H9 (cell line): ENCODE results near the gene MED9. TPM values are rescaled to one million over a fixed set of nuclear protein-coding genes. Genes with fewer than 3 reads are reported as not detected.

Source experiments
- DNase-seq: peaks from one replicate; pipeline ENCODE4 v3.0.0-alpha.2; 2017
- H2AFZ ChIP-seq: one replicate; pipeline ENCODE4 v1.6.1; 2013; ENCODE audit warnings: mild to moderate bottlenecking, low read length, control low read depth, moderate library complexity
- H2AK5ac ChIP-seq: 2 replicates; pipeline ENCODE4 v1.6.1; 2013; ENCODE audit warnings: low read length, control low read depth, mixed read lengths; ENCODE audit not compliant: insufficient read length
- H2BK120ac ChIP-seq: one replicate; pipeline ENCODE4 v1.6.1; 2013; ENCODE audit warnings: low read depth, mild to moderate bottlenecking, low read length, control low read depth, inconsistent platforms; ENCODE audit not compliant: poor library complexity, severe bottlenecking
- H2BK12ac ChIP-seq: 2 replicates; pipeline ENCODE4 v1.6.1; 2013; ENCODE audit warnings: low read length, control low read depth, mixed read lengths, low read depth; ENCODE audit not compliant: insufficient read length
- H2BK15ac ChIP-seq: 2 replicates; pipeline ENCODE4 v1.6.1; 2013; ENCODE audit warnings: low read depth, low read length, control low read depth
- H2BK20ac ChIP-seq: one replicate; pipeline ENCODE4 v1.6.1; 2013; ENCODE audit warnings: low read depth, mild to moderate bottlenecking, low read length, control low read depth, inconsistent platforms; ENCODE audit not compliant: poor library complexity, severe bottlenecking
- H2BK5ac ChIP-seq: 2 replicates; pipeline ENCODE4 v1.6.1; 2013; ENCODE audit warnings: low read length, control low read depth, mixed read lengths; ENCODE audit not compliant: insufficient read length
- H3K14ac ChIP-seq: 2 replicates; pipeline ENCODE4 v1.6.1; 2013; ENCODE audit warnings: low read length, control low read depth; ENCODE audit not compliant: insufficient read depth
- H3K18ac ChIP-seq: 2 replicates; pipeline ENCODE4 v1.6.1; 2013; ENCODE audit warnings: low read depth, mild to moderate bottlenecking, mixed read lengths, low read length, control low read depth; ENCODE audit not compliant: insufficient read length
- H3K23ac ChIP-seq: 2 replicates; pipeline ENCODE4 v1.6.1; 2013; ENCODE audit warnings: low read length, control low read depth, mixed read lengths, low read depth; ENCODE audit not compliant: insufficient read length
- H3K23me2 ChIP-seq: 2 replicates; pipeline ENCODE4 v1.6.1; 2013; ENCODE audit warnings: low read depth, mild to moderate bottlenecking, mixed read lengths, low read length, control low read depth; ENCODE audit not compliant: insufficient read length, poor library complexity, severe bottlenecking
- H3K27ac ChIP-seq: 2 replicates; pipeline ENCODE4 v1.5.1; 2013; ENCODE audit warnings: low read length, control low read depth, mixed read lengths, low read depth; ENCODE audit not compliant: insufficient read length
- H3K27me3 ChIP-seq: 2 replicates; pipeline ENCODE4 v1.6.1; 2013; ENCODE audit warnings: low read length, control low read depth, inconsistent platforms; ENCODE audit not compliant: insufficient read depth
- H3K4ac ChIP-seq: 2 replicates; pipeline ENCODE4 v1.6.1; 2013; ENCODE audit warnings: low read depth, mild to moderate bottlenecking, control low read depth, inconsistent platforms, low read length, moderate library complexity
- H3K4me1 ChIP-seq: 2 replicates; pipeline ENCODE4 v1.6.1; 2013; ENCODE audit warnings: low read length, control low read depth, inconsistent platforms; ENCODE audit not compliant: insufficient read depth
- H3K4me2 ChIP-seq: 2 replicates; pipeline ENCODE4 v1.6.1; 2013; ENCODE audit warnings: low read length, control low read depth, mixed read lengths; ENCODE audit not compliant: insufficient read length, insufficient read depth
- H3K56ac ChIP-seq: 2 replicates; pipeline ENCODE4 v1.6.1; 2013; ENCODE audit warnings: low read depth, mild to moderate bottlenecking, mixed read lengths, low read length, control low read depth; ENCODE audit not compliant: insufficient read length
- H3K79me1 ChIP-seq: 2 replicates; pipeline ENCODE4 v1.6.1; 2013; ENCODE audit warnings: low read depth, mild to moderate bottlenecking, moderate library complexity, low read length, control low read depth, inconsistent platforms; ENCODE audit not compliant: insufficient read depth, poor library complexity, severe bottlenecking
- H3K79me2 ChIP-seq: 2 replicates; pipeline ENCODE4 v1.6.1; 2013; ENCODE audit warnings: low read length, control low read depth, inconsistent platforms; ENCODE audit not compliant: insufficient read depth
- H3K9ac ChIP-seq: 2 replicates; pipeline ENCODE4 v1.6.1; 2013; ENCODE audit warnings: low read length, control low read depth, mixed read lengths; ENCODE audit not compliant: insufficient read length; ENCODE audit errors: extremely low read depth
- H3K9me3 ChIP-seq: one replicate; pipeline ENCODE4 v1.6.1; 2013; ENCODE audit warnings: low read depth, low read length, inconsistent platforms; ENCODE audit not compliant: control insufficient read depth
- H3T11ph ChIP-seq: one replicate; pipeline ENCODE4 v1.6.1; 2013; ENCODE audit warnings: mild to moderate bottlenecking, low read length, control low read depth, inconsistent platforms
- H4K20me1 ChIP-seq: one replicate; pipeline ENCODE4 v1.6.1; 2013; ENCODE audit not compliant: control insufficient read depth, insufficient read length, insufficient read depth
- H4K5ac ChIP-seq: 2 replicates; pipeline ENCODE4 v1.6.1; 2013; ENCODE audit warnings: low read depth, mild to moderate bottlenecking, mixed read lengths, low read length, control low read depth; ENCODE audit not compliant: insufficient read length
- H4K8ac ChIP-seq: replicated peaks from 2 replicates; pipeline ENCODE4 v1.6.1; 2013; ENCODE audit warnings: low read length, control low read depth, mixed read lengths, low read depth; ENCODE audit not compliant: insufficient read length
- H4K91ac ChIP-seq: 2 replicates; pipeline ENCODE4 v1.6.1; 2013; ENCODE audit warnings: low read depth, mild to moderate bottlenecking, moderate library complexity, mixed read lengths, low read length, control low read depth; ENCODE audit not compliant: insufficient read length
- H3K27ac Mint-ChIP-seq, 3 experiments: 2 replicates in 2 of 3; 3 replicates in 1 of 3; pipeline ENCODE4 v1.8.0; 2020 to 2021; ENCODE audit warnings: mixed read lengths in 3 of 3, mild to moderate bottlenecking in 1 of 3, moderate library complexity in 1 of 3
- H3K27me3 Mint-ChIP-seq: 2 replicates; pipeline ENCODE4 v1.8.0; 2021; ENCODE audit warnings: low read depth, mild to moderate bottlenecking, moderate library complexity, mixed read lengths
- H3K36me3 Mint-ChIP-seq, 3 experiments: 2 replicates in 2 of 3; 3 replicates in 1 of 3; pipeline ENCODE4 v1.8.0; 2020 to 2021; ENCODE audit warnings: low read depth in 3 of 3, mixed read lengths in 3 of 3; ENCODE audit not compliant: insufficient read depth in 1 of 3
- H3K4me1 Mint-ChIP-seq, 2 experiments: 2 replicates each; pipeline ENCODE4 v1.8.0; 2020; ENCODE audit warnings: mixed read lengths in 2 of 2
- H3K4me3 Mint-ChIP-seq, 2 experiments: 2 replicates in 1 of 2; 3 replicates in 1 of 2; pipeline ENCODE4 v1.8.0; 2020 to 2021; ENCODE audit warnings: mild to moderate bottlenecking in 2 of 2, mixed read lengths in 2 of 2, moderate library complexity in 1 of 2
- H3K9me3 Mint-ChIP-seq, 2 experiments: 2 replicates in 1 of 2; 3 replicates in 1 of 2; pipeline ENCODE4 v1.8.0; 2020; ENCODE audit warnings: mild to moderate bottlenecking in 2 of 2, mixed read lengths in 2 of 2, moderate library complexity in 1 of 2
- WGBS: extraction: QIAGEN DNeasy Blood & Tissue Kit; methylation state at CpG from one replicate; pipeline ENCODE4 v1.1.7; 2013; ENCODE audit warnings: missing lambda C conversion rate, low lambda C conversion rate, mixed read lengths; ENCODE audit not compliant: insufficient read length; ENCODE audit errors: extremely low coverage; 5-methylcytosine and 5-hydroxymethylcytosine counted together
- total RNA-seq: library from RNA; stranded (reverse); gene quantifications from 2 replicates; pipeline ENCODE4 v1.2.1, GENCODE V29; 2021
- TF ChIP-seq, protein P1 (sequence below): fragments of 200-600 bp; sonication (generic); conservative IDR thresholded peaks from 3 replicates; pipeline ENCODE4 v1.8.0; 2021; ENCODE audit warnings: antibody characterized with exemption, mild to moderate bottlenecking

MED9 gene
- total RNA-seq, 1 experiment from 2014 or later: 20.0 TPM

- Histone ChIP-seq H3K23ac (no peak overlapping the region), H3K9me3 (no peaks in the 10 kb centered on the region), H4K20me1 (no peaks in the 10 kb centered on the region), H2BK12ac (no peak overlapping the region), H3K14ac (no peak overlapping the region), H4K5ac (no peak overlapping the region), H2AFZ (no peak overlapping the region), H2BK15ac (no peak overlapping the region), H2BK120ac (no peak overlapping the region), H3K56ac (no peak overlapping the region), H3K27me3 (no peaks in the 10 kb centered on the region), H3K4me1 (no peaks in the 10 kb centered on the region), H3K79me1 (no peaks in the 10 kb centered on the region), H3K4me2 (no peak overlapping the region), H3K9ac (no peak overlapping the region), H3K27ac (no peak overlapping the region), H3T11ph (no peak overlapping the region), H2BK20ac (no peak overlapping the region), H2BK5ac (no peak overlapping the region), H3K4ac (no peak overlapping the region), H4K8ac (no peak overlapping the region), H4K91ac (no peak overlapping the region), H3K79me2 (no peaks in the 10 kb centered on the region), H3K18ac (no peak overlapping the region), H3K23me2 (no peaks in the 10 kb centered on the region), H2AK5ac (no peak overlapping the region)
- Mint-ChIP-seq H3K9me3 (no peaks in the 10 kb centered on the region; a peak in 1 of 5 replicates), H3K4me3 (no peak overlapping the region), H3K36me3 (no peaks in the 10 kb centered on the region), H3K27me3 (peaks cover 26% of the 10 kb centered on the region), H3K27ac (no peak overlapping the region; a peak in 1 of 7 replicates), H3K4me1 (no peaks in the 10 kb centered on the region)
- DNase-seq: peak; percentile 17
- WGBS: no CpG with 5 or more reads among the region's 9 CpGs
- TF ChIP-seq, protein P1, sequence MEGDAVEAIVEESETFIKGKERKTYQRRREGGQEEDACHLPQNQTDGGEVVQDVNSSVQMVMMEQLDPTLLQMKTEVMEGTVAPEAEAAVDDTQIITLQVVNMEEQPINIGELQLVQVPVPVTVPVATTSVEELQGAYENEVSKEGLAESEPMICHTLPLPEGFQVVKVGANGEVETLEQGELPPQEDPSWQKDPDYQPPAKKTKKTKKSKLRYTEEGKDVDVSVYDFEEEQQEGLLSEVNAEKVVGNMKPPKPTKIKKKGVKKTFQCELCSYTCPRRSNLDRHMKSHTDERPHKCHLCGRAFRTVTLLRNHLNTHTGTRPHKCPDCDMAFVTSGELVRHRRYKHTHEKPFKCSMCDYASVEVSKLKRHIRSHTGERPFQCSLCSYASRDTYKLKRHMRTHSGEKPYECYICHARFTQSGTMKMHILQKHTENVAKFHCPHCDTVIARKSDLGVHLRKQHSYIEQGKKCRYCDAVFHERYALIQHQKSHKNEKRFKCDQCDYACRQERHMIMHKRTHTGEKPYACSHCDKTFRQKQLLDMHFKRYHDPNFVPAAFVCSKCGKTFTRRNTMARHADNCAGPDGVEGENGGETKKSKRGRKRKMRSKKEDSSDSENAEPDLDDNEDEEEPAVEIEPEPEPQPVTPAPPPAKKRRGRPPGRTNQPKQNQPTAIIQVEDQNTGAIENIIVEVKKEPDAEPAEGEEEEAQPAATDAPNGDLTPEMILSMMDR: no peak
These were observed 23.7 kb upstream of the MED9 start for GRCh38 chr17:17453088-17453487.
